ENCODE results near the gene B3GALT5. TPM values are rescaled to one million over a fixed set of nuclear protein-coding genes. Genes with fewer than 3 reads are reported as not detected.
"Not testable (repeated sequence)": the region's sequence is repeated elsewhere in the genome, so short reads cannot be mapped to it uniquely, and the experiment has no call there.

Gene B3GALT5
- total and polyA plus RNA-seq, 3 donors from 2014 or later: 1.0 to 2.8 (median 2.7) TPM

- Histone ChIP-seq H3K4me3 (no peak overlapping the region), H3K27ac (no peak overlapping the region), H3K9me3 (peaks cover 3% of the 10 kb centered on the region), H3K4me1 (no peaks in the 10 kb centered on the region), H3K27me3 (no peaks in the 10 kb centered on the region), H3K36me3 (ENCODE audit: low read depth, missing control alignments) (no peaks in the 10 kb centered on the region)
- intact Hi-C loops (cut with DNase I; ENCODE audit: low total_unique reads): no loop called here
- 88 to 93% methylated on average over 4 of the region's 4 CpGs for WGBS, 2 donors
- no peak for DNase-seq
- TF ChIP-seq CTCF (IDR thresholded peaks at IDR 0.05) (no peak), POLR2A (IDR thresholded peaks at IDR 0.05) (no peak)
Measured at GRCh38 chr21:39582749-39583148, 30.0 kb upstream of the B3GALT5 start.

GRCh38 chr21:39583586-39583985 lies 29.2 kb upstream of the B3GALT5 start:
- H3K4me1 ChIP-seq; intact Hi-C loops (cut with DNase I; ENCODE audit: low total_unique reads); DNase-seq; H3K27ac ChIP-seq; H3K27me3 ChIP-seq; H3K36me3 ChIP-seq (ENCODE audit: low read depth, missing control alignments); H3K9me3 ChIP-seq; H3K4me3 ChIP-seq: not testable (repeated sequence)
- 86 to 90% methylated on average over 2 of the region's 2 CpGs for WGBS, 2 donors

- no peak for DNase-seq
Measured at GRCh38 chr21:39587376-39587775, 25.4 kb upstream of the B3GALT5 start.

GRCh38 chr21:39588884-39589283 lies 23.9 kb upstream of the B3GALT5 start:
- intact Hi-C loops (cut with DNase I; ENCODE audit: low total_unique reads): no loop called here
- Histone ChIP-seq H3K4me1 (no peaks in the 10 kb centered on the region), H3K9me3 (peaks cover 3% of the 10 kb centered on the region), H3K27ac (no peak overlapping the region), H3K27me3 (no peaks in the 10 kb centered on the region), H3K4me3 (no peak overlapping the region), H3K36me3 (ENCODE audit: low read depth, missing control alignments) (no peaks in the 10 kb centered on the region)
- 55 to 85% methylated on average over 1 of the region's 1 CpG for WGBS, 2 donors
- TF ChIP-seq CTCF (IDR thresholded peaks at IDR 0.05) (no peak), POLR2A (IDR thresholded peaks at IDR 0.05) (no peak)
- DNase-seq: no peak

More at GRCh38 chr21:39587376-39587775, 25.4 kb upstream of the B3GALT5 start:
- peaks cover 3% of the 10 kb centered on the region for H3K9me3 ChIP-seq
- intact Hi-C loops (cut with DNase I; ENCODE audit: low total_unique reads): no loop called here
- no peak for TF ChIP-seq CTCF (IDR thresholded peaks at IDR 0.05)
- no peak for TF ChIP-seq POLR2A (IDR thresholded peaks at IDR 0.05)
- WGBS, 2 donors: 36 to 40% methylated on average over 4 of the region's 4 CpGs
- no peaks in the 10 kb centered on the region for H3K4me1 ChIP-seq
- H3K4me3 ChIP-seq: no peak overlapping the region
- H3K36me3 ChIP-seq (ENCODE audit: low read depth, missing control alignments): no peaks in the 10 kb centered on the region
- no peaks in the 10 kb centered on the region for H3K27me3 ChIP-seq
- H3K27ac ChIP-seq: no peak overlapping the region

- intact Hi-C loops (cut with DNase I; ENCODE audit: low total_unique reads): no loop called here
- no peak overlapping the region for H3K4me3 ChIP-seq
- H3K27me3 ChIP-seq: no peaks in the 10 kb centered on the region
- no peaks in the 10 kb centered on the region for H3K36me3 ChIP-seq (ENCODE audit: low read depth, missing control alignments)
- H3K27ac ChIP-seq: no peak overlapping the region
- no peaks in the 10 kb centered on the region for H3K9me3 ChIP-seq
- DNase-seq: no peak
- H3K4me1 ChIP-seq: no peaks in the 10 kb centered on the region
- TF ChIP-seq CTCF (IDR thresholded peaks at IDR 0.05): no peak
- TF ChIP-seq POLR2A (IDR thresholded peaks at IDR 0.05): no peak
Measured at GRCh38 chr21:39593522-39593921, 19.2 kb upstream of the B3GALT5 start.

All from testis (tissue), 3 donors.